DLD1 (cell line): ENCODE results near the gene MYO7A.
"Not testable (repeated sequence)": the region's sequence is repeated elsewhere in the genome, so short reads cannot be mapped to it uniquely, and the experiment has no call there.

Source experiments
- in situ Hi-C: cut with HindIII; loops from 2 replicates; pipeline ENCODE4 v1.10.0; 2017; ENCODE audit warnings: low sequenced_read_pairs

The MYO7A gene

DNA sequence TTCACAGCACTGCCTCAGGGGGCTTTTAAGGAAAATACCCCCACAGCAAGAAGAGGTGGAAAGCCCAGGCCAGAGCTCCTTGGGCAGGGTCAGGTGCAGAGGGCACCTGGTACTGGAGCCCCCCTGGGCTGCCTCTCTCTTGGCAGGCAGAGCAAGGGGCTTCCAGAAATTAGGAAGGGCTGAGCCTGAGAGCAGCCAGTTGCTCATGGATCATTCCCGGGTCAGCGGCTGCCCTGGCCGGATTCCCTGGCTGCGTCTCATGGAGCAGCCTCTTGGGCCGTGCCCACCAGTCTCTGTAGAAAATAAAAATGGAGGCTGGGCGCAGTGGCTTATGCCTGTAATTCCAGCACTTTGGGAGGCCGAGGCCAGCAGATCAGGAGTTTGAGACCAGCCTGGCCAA, 35.7 kb upstream of the MYO7A start:
- in situ Hi-C loops: no loop called here

DNA sequence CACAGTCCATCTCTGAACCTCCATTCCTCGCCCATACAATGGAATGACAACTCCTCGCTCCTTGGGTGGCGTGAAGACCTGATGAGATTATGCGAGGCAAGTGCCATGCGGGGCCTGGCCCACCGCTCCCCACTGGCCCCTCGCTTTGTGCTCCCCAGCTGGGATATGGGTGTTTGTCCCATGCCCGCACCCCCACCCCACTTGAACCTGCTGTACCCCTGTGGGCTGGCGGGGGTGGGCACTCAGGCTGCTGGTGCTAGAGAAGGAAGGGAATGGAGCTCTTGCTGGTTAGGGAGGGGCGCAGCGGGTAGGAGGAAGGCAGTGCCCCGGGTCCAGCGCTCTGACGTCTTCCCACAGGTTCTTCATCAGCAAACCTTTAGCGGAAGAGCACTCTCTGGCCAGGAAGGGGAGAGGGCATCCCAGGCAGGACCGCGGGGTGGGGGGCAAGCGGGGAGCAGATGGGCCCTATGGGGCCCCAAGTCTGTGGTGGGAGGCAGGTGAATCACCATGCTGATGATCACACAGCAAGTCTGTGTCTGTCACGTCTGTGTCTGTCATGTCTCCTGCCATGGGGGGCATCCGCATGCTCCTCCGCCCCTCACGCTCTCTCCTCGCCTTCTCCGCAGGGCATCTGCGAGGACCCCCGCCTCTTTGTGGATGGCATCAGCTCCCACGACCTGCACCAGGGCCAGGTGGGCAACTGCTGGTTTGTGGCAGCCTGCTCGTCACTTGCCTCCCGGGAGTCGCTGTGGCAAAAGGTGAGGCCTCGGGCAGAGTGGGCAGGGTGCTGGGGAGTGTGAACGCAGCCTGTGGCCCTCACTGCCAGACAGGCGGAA, 34.8 kb upstream of the MYO7A start:
- in situ Hi-C loops: no loop called here

DNA sequence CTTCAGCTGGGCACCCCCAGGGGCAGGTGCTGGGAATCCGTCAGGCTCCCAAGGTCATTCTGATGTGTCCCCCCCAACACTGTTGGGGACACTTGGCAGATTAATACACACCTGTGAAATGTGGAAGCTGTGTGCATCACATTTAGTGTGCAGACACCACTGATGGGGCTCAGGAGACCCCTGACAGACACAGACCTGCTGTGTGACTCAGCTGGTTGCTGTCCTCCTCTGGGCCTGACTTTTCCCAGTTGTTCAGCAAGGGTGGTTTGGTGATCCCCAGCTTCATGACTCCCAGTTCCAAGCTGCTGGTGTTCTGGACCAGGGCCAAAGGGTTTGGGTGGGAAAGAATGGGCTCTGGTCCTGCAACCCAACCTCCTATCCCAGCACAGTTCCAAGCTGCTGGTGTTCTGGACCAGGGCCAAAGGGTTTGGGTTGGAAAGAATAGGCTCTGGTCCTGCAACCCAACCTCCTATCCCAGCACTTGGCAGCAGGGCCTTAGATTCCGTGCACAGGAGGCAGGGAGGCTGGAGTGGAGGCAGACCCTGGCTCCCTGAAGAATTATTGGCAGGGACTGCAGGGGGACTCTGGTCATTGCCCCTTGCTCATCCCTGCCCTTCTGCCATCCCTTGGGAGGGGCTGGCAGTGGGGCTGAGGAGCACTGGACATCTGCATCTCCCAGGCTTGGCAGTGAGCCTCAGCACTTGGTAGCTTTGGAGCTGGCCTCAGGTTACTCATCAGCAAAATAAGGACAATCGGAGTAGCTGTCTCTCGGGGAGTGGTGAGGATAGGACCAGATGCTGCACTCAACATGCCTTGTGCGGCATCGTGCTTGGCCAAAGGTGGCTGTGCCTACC, 33.8 kb upstream of the MYO7A start:
- in situ Hi-C loops: no loop called here

DNA sequence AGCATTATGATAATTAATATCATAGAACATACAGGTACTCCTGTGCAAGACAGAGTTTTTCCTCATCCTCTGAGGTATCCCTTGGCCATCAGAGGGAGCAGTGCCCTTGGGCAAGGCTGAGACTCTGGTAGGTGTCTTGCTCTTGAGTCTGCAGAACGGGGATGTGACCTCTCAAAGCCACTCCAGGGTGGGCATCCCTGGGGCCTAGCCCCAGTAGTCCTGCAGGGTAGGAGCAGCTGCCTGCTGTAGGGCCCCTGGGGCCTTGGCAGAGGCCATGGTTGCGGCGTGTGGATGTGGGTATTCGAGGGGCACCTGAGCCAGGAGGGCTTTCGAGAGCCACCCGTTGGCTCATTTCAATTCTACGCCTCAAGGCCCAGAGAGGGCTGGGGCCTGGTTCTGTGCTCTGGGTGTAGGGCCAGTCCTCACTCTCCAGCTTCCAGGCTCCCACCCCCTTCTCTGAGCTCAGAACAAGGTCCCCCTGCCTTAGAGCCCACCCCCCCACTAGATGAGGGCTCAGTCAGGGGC, 33.1 kb upstream of the MYO7A start:
- in situ Hi-C loops: no loop called here

DNA sequence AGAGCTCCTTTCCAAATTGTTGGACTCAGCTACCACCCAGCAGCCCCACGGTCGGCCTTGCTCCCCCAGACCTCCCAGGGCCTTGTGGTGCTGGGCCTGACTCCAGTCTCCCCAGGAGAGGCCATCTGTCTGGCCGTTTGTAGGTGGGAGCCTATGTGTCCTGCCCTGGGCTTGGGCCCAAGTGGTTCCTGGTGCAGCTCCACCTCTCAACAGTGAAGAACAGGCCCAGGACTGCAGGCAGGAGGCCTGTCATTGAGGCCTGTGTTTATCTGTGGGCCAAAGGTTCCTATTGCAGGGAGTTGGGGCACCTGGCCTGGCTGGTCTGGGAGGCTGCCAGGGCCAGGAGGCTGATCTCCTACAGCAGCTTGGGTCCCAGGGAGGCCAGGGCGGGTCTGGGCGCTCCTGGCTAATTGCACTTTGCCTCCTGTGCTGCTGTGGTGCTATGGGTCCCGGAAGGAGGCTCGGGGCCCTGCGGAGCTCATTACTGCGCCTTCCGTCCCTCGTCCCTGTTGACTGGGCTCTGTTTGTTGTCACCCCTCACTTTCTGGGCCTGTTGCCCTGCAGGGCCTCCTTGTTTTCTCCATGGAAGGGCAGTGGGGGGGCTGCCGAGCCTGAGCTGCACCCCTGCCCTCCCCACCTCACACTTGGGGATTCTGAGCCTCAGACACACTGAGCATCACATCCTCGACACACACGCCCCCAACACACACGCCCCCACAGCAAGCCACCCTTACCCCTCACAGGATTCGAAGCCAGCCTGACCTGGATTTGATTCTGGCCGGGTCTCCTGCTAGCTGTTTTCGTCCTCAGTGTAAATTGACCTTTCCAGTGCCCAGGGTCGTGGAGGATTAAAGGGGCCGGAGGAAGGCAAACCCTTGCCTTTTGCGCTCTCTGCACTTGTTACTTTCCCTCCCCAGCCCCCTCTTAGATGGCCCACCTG, 32.2 kb upstream of the MYO7A start:
- in situ Hi-C loops: no loop called here

DNA sequence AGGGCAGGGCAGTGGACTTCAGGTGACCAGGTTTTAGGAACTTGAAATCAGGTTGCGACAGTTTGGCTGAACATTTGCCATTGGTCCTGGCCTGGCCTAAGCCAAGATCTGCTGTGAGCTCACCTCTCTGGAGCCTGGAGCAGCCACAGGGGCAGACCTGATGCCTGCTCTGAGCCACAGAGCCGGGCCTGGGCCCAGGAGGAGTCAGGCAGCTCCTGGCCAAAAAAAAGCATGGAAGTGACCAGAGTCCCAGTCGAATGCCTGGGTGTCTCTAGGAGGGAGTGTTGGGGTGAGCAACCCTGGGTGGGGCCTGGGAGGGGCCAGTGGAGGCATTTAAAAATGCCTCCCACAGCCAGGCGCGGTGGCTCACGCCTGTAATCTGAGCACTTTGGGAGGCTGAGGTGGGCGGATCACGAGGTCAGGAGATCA, 31.4 kb upstream of the MYO7A start:
- in situ Hi-C loops: no loop called here

DNA sequence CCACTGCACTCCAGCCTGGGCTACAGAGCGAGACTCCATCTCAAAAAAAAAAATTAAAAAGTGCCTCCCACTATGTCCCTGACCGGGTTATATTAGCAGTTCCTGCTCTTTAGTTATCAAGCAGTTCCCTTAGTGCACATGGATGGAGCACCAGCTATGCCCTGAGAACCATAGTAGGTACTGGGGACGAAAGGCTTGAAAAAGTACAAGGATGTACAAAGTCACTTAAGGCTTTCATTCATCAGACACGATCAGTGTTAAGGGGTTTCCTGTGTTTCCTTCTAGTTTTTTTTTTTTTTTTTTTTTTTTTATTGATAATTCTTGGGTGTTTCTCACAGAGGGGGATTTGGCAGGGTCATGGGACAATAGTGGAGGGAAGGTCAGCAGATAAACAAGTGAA, 30.9 kb upstream of the MYO7A start:
- in situ Hi-C loops: not testable (repeated sequence)

DNA sequence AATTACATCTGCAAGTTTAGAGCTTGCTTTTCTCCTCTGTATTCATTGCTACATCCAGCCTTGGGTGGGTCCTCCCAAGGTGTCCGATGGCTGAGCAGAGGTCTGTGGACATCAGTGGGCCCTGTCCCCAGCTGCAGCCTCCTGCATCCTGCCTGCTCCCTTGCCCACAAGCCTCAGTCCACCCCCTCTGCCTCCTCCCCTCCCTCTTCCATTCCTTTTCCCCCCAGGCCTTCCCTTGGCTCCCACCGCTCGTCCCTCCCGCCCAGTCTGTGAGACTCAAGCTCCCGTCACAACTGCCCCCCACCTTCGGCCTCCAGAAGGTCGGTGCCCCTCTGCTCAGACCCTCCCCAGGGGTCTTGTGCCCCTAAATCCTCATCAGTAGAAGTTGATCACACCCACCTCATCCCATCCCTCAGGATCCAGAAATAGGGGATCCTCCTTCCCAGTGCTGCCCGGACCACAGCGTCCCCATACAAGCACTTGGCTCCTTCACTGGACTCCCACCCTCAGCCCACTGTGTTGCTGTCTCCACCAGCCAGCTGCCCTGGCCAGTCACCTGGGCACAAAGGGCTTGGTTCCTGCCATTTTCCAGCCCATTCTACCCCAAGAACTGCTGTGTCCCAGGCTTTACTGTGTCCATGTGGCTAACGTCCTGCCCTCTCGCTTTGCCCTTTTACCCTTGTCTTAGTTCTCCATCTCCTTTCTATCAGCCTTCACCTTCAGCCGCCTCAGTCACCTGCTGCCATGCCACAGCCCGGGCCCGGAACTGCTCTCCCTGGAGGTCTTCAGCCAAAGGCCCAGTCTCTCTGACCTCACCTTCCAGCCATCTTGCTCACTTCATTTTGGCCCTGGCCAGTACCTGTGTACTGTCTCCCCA, 27.6 kb upstream of the MYO7A start:
- in situ Hi-C loops: no loop called here

DNA sequence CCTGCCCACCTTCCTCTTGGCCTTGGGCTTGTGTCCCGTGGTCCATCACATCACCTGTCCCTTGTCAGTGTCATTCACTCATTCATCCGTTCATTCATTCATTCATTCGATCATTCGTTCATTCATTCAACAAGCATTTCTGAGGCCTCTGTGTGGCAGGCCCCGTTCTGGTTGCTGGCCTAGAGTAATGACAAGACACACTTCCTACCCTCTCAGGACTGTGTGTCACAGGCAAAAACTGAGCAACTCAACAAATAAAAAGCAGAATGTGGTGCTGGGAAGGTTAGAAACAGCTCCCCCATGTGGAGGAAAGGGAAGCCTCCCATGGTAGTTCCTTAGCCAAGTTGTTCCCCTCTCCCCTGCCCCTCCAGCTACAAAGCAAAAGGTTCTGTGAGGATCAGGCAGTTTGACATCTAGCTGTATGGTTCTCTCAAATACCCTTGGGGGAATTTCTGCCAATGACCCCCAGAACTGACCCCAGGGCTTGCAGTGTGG, 27.0 kb upstream of the MYO7A start:
- in situ Hi-C loops: no loop called here

DNA sequence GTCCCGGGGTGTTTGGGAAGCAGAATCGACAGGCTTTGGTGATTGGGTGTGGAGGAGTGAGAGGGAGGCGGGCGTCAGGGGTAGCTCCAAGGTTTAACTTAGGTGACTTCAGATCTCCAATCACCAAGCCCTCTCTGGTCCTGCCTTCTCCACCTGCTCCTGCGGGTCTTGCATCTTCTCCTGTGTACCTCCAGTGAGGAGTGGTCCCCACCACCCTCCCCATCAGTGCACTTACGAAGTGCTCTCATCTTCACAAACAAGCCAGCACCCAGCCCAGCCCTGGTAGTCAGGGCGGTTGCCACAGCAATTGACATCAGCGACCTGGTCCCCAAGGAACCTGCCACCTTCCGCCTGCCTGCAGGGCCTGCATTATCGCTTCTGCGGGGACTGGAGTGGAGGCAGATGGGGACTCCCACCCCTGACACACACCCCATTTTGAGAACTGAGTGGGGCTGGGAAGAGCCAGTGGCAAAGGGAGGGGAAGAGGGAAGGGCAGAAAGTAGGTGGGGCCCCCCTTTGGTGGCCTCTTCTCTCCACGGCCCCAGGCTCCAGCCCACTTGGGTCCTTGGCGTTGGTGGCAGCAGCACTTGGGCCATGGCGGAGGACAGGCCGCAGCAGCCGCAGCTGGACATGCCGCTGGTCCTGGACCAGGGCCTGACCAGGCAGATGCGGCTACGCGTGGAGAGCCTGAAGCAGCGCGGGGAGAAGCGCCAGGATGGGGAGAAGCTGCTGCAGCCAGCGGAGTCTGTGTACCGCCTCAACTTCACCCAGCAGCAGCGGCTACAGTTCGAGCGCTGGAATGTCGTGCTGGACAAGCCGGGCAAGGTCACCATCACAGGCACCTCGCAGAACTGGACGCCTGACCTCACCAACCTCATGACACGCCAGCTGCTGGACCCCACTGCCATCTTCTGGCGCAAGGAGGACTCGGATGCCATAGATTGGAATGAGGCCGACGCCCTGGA, 25.5 kb upstream of the MYO7A start, which contains the start of gene OMP:
Gene OMP, plus strand, starts transcription at position 595 of the 965 bp plus-strand sequence. Its CDS starts 0 bp downstream, at position 595.
- in situ Hi-C loops: no loop called here

DNA sequence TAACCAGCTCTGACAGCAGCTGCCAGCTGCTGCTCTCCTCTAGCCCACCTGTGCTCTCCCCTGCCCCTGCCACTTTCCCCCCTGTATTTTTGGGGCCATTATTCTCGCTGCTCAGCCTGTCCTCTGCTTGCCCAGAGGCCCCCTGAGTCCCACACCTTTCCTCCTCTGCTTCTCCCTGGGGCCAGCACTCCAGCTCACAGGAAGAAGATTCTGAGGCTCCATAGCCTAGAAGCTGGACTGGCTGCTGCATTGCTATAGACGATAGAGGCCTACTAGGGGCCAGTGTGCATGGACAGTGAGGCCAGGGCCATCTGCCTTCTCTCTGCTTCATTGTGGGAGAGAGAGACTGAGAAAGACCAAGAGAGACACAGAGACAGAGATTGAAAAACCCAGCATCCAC, 24.7 kb upstream of the MYO7A start:
- in situ Hi-C loops: no loop called here

DNA sequence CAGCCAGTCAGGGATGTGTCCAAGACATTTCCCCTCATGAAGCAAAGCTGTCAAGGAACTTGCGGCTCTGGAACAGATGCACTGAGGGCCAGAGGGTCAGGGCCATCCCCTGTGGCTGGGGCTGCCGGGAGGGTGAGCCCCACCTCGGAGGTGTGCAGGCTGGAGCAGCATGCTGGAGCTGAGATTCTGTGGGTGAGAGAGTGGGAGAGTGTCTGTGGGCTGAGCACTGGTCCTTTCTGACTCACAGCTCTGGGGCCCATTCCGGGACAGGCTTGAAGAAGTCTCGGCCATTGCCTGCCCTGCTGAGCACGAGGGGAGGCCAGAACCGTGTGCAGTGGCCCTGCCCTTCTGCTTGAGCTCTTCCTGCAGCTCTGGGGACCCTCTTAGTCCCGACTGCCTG, 23.3 kb upstream of the MYO7A start:
- in situ Hi-C loops: no loop called here

DNA sequence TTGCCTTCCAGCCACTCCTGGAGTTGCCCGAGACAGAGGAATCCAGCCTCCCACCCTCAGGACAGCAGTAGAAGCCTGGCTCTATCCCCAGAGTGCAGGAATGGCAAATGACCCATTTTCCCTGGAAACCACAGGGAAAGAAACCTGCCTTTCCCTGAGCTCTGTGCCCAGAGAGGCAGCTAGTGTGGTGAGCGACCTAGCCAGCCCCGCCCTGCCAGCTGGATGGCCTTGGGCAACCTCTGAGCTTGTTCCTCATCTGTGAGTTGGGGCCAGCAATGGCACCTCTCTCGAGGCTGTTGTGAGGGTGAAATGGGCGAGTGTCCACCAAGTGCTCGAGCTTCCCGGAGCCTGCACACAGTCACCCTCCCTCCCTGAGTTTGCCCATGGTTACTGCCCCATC, 21.7 kb upstream of the MYO7A start:
- in situ Hi-C loops: no loop called here

DNA sequence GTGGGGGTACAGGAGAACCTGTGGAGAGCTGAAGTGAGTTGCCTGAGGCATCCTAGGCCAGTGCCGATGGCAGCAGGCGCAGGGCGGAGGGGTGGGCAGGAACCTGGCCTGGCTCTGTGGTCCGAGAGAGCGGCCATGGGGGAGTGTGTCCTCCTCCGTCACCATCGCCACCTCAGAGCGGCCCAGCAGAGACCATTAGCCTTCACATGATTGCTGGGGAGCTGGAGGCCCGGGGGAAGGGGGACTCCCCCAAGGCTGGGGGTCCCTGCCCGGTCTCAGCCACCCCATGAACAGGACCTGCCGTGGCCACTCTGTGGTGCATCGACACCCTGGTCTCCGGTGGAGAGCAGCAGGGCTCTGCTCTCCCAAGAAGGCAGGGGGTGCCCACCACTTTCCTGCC, 21.3 kb upstream of the MYO7A start:
- in situ Hi-C loops: no loop called here

DNA sequence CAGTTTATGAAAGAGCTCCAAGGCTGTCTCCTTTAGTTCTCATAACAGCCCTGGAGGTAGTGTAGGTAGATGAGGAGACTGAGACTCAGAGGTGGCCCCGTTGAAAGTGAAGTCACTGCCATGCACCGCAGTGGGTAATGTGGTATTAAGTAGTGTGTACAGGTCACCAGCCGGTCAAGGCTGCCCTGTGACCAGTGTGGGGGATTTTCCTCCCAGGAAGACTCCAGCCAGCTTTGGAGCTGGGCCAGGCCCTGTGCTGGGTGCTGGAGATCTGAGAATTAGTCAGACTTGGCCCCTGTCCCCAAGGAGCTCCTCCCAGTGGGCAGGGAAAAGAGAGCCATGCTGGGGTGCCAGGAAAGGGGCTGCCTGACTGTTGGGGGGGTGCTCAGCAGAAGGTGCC, 20.1 kb upstream of the MYO7A start:
- in situ Hi-C loops: no loop called here

DNA sequence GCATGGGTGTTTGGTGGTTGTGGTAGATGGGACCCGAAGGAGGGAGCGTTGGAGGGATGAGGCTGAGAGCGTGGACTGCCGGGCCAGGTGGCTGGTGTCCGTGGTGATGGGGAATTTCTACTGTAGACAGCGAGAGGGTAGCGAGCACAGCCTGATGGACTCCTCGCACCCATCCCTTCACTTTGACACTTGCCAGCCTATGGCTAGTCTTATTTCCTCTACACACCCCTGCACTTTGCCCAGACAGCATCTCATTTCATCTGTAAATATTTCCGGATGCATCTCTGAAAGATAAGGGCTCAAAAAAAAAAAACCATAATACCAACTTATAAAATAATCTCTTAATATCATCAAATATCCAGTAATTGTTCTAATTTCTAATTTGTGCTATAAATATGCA, 19.6 kb upstream of the MYO7A start:
- in situ Hi-C loops: no loop called here

DNA sequence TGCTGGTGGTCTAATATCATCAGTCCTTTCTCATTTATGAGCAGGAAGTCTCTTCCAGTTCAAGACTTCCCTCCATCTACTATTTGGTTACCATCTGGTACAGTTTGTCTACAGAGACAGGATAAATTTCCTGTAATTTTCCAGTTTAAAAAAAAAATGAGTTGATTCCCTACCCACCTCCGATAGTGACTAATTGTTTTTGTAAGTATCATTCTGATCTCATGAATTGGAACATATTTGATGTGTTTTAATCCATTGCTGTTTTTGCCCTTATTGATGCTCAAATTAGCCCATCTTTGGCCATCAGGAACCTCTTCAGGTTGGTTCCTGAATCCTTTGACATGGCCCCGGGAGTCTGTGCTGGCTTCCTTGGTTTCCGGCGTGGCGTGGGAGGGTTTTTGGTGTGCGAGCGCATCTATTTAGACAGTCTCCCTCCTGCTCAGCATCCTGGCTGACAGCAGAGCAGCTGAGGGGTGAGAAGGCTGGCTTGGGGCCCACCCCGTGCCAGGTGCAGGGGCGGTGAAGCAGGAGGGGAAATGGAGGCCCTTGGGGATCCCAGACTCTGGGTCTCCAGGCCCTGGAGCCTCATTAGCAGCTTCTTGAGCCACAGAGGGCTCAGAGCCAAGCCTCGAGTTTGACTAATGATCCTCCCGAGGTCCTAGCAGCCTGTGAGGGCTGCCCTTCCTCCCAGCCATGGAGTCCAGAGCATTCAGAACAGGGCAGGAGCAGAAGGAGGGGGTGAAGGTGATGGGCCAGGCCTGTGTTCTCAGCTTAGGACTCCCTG, 18.6 kb upstream of the MYO7A start:
- in situ Hi-C loops: no loop called here

DNA sequence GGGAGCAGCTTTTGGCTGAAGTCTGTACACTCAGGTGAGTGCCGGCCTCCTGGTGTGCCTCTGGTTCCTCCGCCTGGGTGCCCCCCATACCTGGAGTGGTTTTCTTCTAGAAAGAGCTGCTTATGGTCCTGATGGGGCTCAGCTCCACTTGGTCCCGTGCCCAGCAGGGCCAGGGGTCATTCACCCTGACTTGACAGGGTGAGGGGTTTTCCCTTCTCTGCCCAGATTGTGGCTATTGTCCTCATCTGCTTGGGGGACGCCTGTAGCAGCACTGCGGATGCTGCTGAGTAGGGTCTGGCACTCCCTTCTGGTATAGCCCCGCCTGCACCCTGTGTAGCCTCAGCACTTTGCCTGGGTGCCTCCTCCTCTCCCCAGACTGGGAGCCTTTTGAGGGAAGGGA, 17.2 kb upstream of the MYO7A start:
- in situ Hi-C loops: no loop called here
